Gastrocnemius medialis (tissue), 4 donors: ENCODE data around the gene ATP6V1E1. TPM values are rescaled to one million over a fixed set of nuclear protein-coding genes. Genes with fewer than 3 reads are reported as not detected.
A peak's percentile ranks its signal among the peaks of the same experiment; 100 is the strongest.

Experiments
- ATAC-seq, 2 donors: fragments of 150-250 bp; one replicate each; pipeline ENCODE4 v1.9.1; 2016
- DNase-seq, 2 donors: peaks; one replicate each; pipeline ENCODE4 v3.0.0-alpha.2; 2019
- H3K27ac ChIP-seq, 4 donors: fragments of 200-600 bp; sonication (generic); 1 replicate in 1 of 4; 2 replicates in 3 of 4; pipeline ENCODE4 v1.5.1; 2016 to 2018; ENCODE audit warnings: mild to moderate bottlenecking in 2 of 4, moderate library complexity in 1 of 4
- H3K27me3 ChIP-seq, 3 donors: fragments of 200-600 bp; sonication (generic) in 2 of 3; 1 replicate in 1 of 3; 2 replicates in 2 of 3; pipeline versions ENCODE4 v1.5.1 to v1.6.0; 2016 to 2019; ENCODE audit warnings: mild to moderate bottlenecking in 1 of 3, moderate library complexity in 1 of 3
- H3K36me3 ChIP-seq, 2 donors: fragments of 200-600 bp; sonication (generic) in 1 of 2; one replicate each; pipeline ENCODE4 v1.5.1; 2017 to 2018
- H3K4me1 ChIP-seq, 2 donors: fragments of 200-600 bp; sonication (generic) in 1 of 2; one replicate each; pipeline ENCODE4 v1.5.1; 2016 to 2017; ENCODE audit warnings: mild to moderate bottlenecking in 2 of 2
- H3K4me3 ChIP-seq, 4 donors: fragments of 200-600 bp; sonication (generic) in 3 of 4; 1 replicate in 1 of 4; 2 replicates in 3 of 4; pipeline ENCODE4 v1.5.1; 2016 to 2019; ENCODE audit warnings: mild to moderate bottlenecking in 2 of 4
- H3K9me3 ChIP-seq, 3 donors: fragments of 200-600 bp; sonication (generic) in 2 of 3; 1 replicate in 1 of 3; 2 replicates in 2 of 3; pipeline ENCODE4 v1.5.1; 2016 to 2019
- POLR2A ChIP-seq, 2 donors: fragments of 450-650 bp; IDR thresholded peaks; one replicate each; pipeline ENCODE4 v1.6.1; 2017; ENCODE audit warnings: antibody characterized with exemption in 2 of 2, mild to moderate bottlenecking in 2 of 2, moderate library complexity in 2 of 2
- in situ Hi-C, 4 donors: fragments of 200-750 bp; cut with MboI; loops; one replicate each; pipeline versions ENCODE4 v1.15.0 to v1.8.0; 2017; ENCODE audit warnings: low sequenced_read_pairs in 4 of 4
- intact Hi-C: fragments of 100-400 bp; cut with DNase I; formaldehyde crosslinking; loops from one replicate; pipeline ENCODE4 v1.15.1; 2023; ENCODE audit warnings: low total_unique reads
- total RNA-seq, 4 donors: library from RNA; depleted of rRNA; stranded (reverse); fragments of >200 nt; gene quantifications; one replicate each; pipeline versions ENCODE4 v1.1.0 to v1.2.3, GENCODE V29; 2016
- TF ChIP-seq, protein P1 (sequence below), 5 experiments: fragments of 450-650 bp in 3 of 5; fragments of 200-600 bp in 2 of 5; sonication (generic) in 2 of 5; IDR thresholded peaks in 4 of 5; conservative IDR thresholded peaks in 1 of 5; 1 replicate in 4 of 5; 2 replicates in 1 of 5; pipeline ENCODE4 v1.5.1; 2016 to 2019; ENCODE audit warnings: antibody characterized with exemption in 5 of 5, mild to moderate bottlenecking in 3 of 5, moderate library complexity in 3 of 5

ATP6V1E1 gene
- total RNA-seq, 4 donors from 2014 or later, result 243 to 279 (median 250) TPM

DNA sequence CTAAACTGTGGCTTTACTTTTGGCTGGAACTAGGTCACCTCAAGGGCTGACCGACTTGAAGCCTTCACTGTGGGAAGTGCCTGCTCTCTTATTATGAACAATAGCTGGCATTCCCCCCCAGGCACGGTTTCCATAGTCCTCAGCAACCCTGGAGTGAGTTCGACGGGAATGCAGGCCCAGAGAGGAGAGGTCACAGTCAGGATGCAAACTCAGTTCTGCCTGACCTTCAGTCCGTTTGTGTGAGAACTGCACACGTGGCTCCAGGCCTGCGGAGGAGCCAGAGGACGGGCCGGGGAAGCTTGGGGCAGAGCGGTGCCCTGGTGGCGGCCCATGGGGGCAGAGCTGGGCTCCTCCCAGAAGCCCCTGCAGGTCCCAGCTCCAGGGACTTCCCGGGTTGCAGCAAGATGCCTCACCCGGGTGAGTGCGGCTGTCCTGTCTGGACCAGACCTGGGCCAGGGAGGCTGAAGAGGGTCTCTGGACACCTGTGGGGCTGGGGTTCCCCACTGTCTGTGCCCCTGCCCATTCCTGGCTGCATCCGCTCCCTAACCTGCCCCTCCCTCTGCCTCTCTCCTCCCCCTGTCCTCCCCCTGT lies 48.0 kb downstream of the ATP6V1E1 start:
- H3K4me3 ChIP-seq, result no peak overlapping the region
- H3K9me3 ChIP-seq, result no peaks in the 10 kb centered on the region
- TF ChIP-seq, protein P1, sequence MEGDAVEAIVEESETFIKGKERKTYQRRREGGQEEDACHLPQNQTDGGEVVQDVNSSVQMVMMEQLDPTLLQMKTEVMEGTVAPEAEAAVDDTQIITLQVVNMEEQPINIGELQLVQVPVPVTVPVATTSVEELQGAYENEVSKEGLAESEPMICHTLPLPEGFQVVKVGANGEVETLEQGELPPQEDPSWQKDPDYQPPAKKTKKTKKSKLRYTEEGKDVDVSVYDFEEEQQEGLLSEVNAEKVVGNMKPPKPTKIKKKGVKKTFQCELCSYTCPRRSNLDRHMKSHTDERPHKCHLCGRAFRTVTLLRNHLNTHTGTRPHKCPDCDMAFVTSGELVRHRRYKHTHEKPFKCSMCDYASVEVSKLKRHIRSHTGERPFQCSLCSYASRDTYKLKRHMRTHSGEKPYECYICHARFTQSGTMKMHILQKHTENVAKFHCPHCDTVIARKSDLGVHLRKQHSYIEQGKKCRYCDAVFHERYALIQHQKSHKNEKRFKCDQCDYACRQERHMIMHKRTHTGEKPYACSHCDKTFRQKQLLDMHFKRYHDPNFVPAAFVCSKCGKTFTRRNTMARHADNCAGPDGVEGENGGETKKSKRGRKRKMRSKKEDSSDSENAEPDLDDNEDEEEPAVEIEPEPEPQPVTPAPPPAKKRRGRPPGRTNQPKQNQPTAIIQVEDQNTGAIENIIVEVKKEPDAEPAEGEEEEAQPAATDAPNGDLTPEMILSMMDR (IDR thresholded peaks at IDR 0.05 in 4 of 5, conservative IDR thresholded peaks at IDR 0.05 in 1 of 5), result no peak
- no peak for TF ChIP-seq POLR2A (IDR thresholded peaks at IDR 0.05)
- no peaks in the 10 kb centered on the region for H3K27me3 ChIP-seq
- intact Hi-C loops (no loop called here), in situ Hi-C loops (no loop called here)
- no peak for DNase-seq
- ATAC-seq, result no peak
- no peaks in the 10 kb centered on the region for H3K4me1 ChIP-seq
- H3K36me3 ChIP-seq, result peaks cover 0 to 5% of the 10 kb centered on the region in 2 donors
- no peak overlapping the region for H3K27ac ChIP-seq

DNA sequence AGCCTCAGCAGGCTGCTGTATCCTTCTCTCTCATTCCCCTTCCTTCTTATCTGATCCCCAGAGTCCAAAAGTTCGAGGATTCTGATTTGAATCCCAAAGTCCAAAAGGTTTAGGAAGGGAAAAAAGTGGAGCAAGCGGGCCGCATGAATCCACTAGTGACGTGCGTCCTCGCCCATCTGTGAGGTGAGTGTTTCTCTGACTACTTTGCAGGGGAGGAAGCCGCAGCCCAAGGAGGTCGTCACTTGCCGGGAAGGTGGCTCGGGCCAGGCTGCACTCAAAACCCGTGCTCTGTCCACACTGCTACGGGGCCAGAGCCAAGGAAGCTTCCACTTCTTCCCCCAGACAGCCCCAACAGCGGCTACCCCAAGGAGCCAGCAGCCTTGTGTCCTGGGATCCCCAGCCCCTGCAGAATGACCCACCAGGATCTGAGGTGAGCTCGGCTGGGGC lies 49.0 kb downstream of the ATP6V1E1 start:
- Histone ChIP-seq H3K9me3 (no peaks in the 10 kb centered on the region), H3K4me1 (no peaks in the 10 kb centered on the region), H3K27me3 (no peaks in the 10 kb centered on the region), H3K36me3 (peaks cover 0 to 5% of the 10 kb centered on the region in 2 donors), H3K27ac (no peak overlapping the region), H3K4me3 (no peak overlapping the region)
- in situ Hi-C loops (loop anchor here in 1 of 4 donors (10.0 kb wide), 1 partner anchor 55 kb away; the partner anchor contains the start of gene BCL2L13), intact Hi-C loops (no loop called here)
- no peak for ATAC-seq
- TF ChIP-seq, protein P1 (IDR thresholded peaks at IDR 0.05 in 4 of 5, conservative IDR thresholded peaks at IDR 0.05 in 1 of 5), result no peak
- no peak for TF ChIP-seq POLR2A (IDR thresholded peaks at IDR 0.05)
- DNase-seq, result no peak

DNA sequence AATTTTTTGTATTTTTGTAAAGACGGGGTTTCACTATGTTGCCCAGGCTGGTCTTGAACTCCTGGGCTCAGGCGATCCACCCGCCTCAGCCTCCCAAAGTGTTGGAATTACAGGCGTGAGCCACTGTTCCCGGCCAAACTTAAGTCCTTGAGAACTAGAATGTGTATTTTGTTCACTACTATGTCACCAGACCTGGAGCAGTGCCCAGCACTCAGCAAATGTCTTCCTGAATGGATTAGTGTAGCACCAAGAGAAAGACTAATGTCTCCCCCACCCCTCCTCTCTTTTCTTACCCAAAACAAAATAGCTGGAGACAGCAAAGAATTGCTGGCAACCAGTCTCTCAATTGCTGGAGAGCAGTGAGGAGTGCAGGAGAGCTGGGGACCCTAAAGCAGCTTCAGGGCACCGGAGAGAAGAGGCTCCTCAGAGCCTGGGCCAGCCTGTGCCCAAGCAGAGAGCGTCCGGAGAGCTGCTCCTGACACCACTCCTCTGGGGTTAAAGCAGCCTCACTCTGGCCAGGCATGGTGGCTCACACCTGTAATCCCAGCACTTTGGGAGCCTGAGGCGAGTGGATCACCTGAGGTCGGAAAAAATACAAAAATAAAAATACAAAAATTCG lies 50.3 kb downstream of the ATP6V1E1 start:
- ATAC-seq, result peak; percentile 47 to 64
- Histone ChIP-seq H3K27me3 (no peaks in the 10 kb centered on the region), H3K4me1 (no peaks in the 10 kb centered on the region), H3K36me3 (no peaks in the 10 kb centered on the region), H3K4me3 (no peak overlapping the region), H3K9me3 (no peaks in the 10 kb centered on the region), H3K27ac (peak overlapping the region; percentile 24 to 74 (median 58))
- intact Hi-C loops, result no loop called here
- no peak for TF ChIP-seq POLR2A (IDR thresholded peaks at IDR 0.05)
- TF ChIP-seq, protein P1 (IDR thresholded peaks at IDR 0.05 in 4 of 5, conservative IDR thresholded peaks at IDR 0.05 in 1 of 5), result no peak
- in situ Hi-C loops, result loop anchor here in 1 of 4 donors (10.0 kb wide), 1 partner anchor 57 kb away; the partner anchor contains the start of gene BCL2L13
- peak; percentile 42 to 65 for DNase-seq

DNA sequence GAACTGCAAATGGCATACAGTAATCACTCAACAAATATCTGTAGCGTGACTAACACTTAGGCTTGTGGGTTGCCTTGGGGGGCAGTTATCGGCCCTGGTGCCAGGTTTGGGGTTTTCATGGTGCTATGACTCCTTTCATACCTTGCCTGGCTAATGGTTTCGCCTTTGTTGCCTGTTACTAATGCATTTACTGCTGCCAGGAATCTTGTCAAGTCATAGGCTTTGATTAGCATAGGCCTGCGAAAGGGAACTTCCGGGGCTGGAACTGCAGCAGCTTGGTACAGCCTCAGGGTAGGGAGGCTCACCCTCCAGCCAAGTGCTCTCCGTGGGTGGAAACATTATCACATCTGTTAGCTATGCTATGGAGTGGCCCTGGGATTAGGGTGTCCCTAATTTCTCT lies 52.1 kb downstream of the ATP6V1E1 start:
- DNase-seq (no peak), ATAC-seq (peak; percentile 14 to 24)
- Histone ChIP-seq H3K27ac (peak overlapping the region; percentile 29 to 69 (median 66)), H3K9me3 (no peaks in the 10 kb centered on the region), H3K4me3 (no peak overlapping the region), H3K36me3 (no peaks in the 10 kb centered on the region), H3K4me1 (peaks cover 7 to 9% of the 10 kb centered on the region in 2 donors), H3K27me3 (no peaks in the 10 kb centered on the region)
- intact Hi-C loops, result no loop called here
- in situ Hi-C loops, result loop anchor here in 1 of 4 donors (10.0 kb wide), 1 partner anchor 58 kb away; the partner anchor contains the start of gene BCL2L13
- TF ChIP-seq POLR2A (IDR thresholded peaks at IDR 0.05), result no peak
- TF ChIP-seq, protein P1 (IDR thresholded peaks at IDR 0.05 in 4 of 5, conservative IDR thresholded peaks at IDR 0.05 in 1 of 5), result no peak
